Measurements from ENCODE around the gene BBX.

BBX gene

GRCh38 chr3:107705046-107705445, 182.3 kb downstream of the BBX start:
- no peak overlapping the region for H3K27ac Mint-ChIP-seq
- no peaks in the 10 kb centered on the region for H3K27me3 Mint-ChIP-seq
- H3K9me3 Mint-ChIP-seq: no peaks in the 10 kb centered on the region
- H3K4me1 Mint-ChIP-seq: peaks cover 26% of the 10 kb centered on the region
- ATAC-seq (ENCODE audit: low read depth): no peak
- peaks cover 11% of the 10 kb centered on the region for H3K36me3 Mint-ChIP-seq
- H3K4me3 Mint-ChIP-seq: no peak overlapping the region
- DNase-seq (ENCODE audit: low spot score in 2 of 2): no peak

DNA sequence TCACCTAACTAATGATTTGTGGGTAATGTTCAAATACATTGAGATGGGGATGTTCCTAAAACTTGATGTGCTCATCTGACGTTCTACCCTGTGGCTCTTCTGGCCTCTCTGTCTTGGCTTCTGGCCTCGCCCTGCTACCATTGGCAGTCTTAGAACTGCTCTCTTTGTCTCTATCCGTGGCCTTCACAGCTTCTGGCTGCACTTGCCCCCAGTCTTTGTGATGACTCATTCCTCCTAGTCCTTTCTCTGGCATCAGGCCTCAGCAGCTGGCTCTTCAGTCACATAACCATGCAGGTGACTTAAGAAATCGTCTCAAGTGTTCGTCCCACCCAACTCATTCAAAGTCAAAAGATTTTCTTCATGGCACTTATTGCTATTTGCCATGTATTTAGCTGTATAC, 188.1 kb downstream of the BBX start:
- H3K27me3 Mint-ChIP-seq: no peaks in the 10 kb centered on the region
- peaks cover 33% of the 10 kb centered on the region for H3K36me3 Mint-ChIP-seq
- peak overlapping the region; percentile 26 for H3K27ac Mint-ChIP-seq
- H3K9me3 Mint-ChIP-seq: no peaks in the 10 kb centered on the region
- H3K4me1 Mint-ChIP-seq: peaks cover 12% of the 10 kb centered on the region
- H3K4me3 Mint-ChIP-seq: no peak overlapping the region
- ATAC-seq (ENCODE audit: low read depth) (no peak), DNase-seq (ENCODE audit: low spot score in 2 of 2) (no peak)

DNA sequence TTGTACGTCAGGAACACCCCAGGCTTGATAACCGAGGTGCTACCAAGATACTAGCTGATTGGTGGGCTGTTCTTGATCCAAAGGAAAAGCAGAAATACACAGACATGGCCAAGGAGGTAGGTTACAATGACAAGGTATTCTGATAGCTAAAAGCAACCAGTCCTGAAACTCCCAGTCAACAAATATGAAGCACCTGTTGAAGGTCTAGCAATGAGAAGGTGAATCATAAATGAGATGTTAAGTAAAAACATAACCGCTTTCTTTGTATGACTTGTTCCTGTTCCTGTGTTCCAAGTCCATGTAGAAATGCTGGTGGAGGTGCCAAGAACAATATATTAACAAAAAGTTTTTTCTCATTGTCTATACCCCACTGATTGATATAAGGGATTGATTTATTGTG, 194.0 kb downstream of the BBX start:
- DNase-seq (ENCODE audit: low spot score in 2 of 2) (no peak), ATAC-seq (ENCODE audit: low read depth) (no peak)
- H3K9me3 Mint-ChIP-seq: no peaks in the 10 kb centered on the region
- H3K27ac Mint-ChIP-seq: no peak overlapping the region
- H3K4me3 Mint-ChIP-seq: no peak overlapping the region
- H3K27me3 Mint-ChIP-seq: no peaks in the 10 kb centered on the region
- peaks cover 17% of the 10 kb centered on the region for H3K4me1 Mint-ChIP-seq
- peaks cover 35% of the 10 kb centered on the region for H3K36me3 Mint-ChIP-seq

GRCh38 chr3:107718547-107718946, 195.8 kb downstream of the BBX start:
- no peak overlapping the region for H3K27ac Mint-ChIP-seq
- H3K36me3 Mint-ChIP-seq: peaks cover 24% of the 10 kb centered on the region
- H3K4me3 Mint-ChIP-seq: no peak overlapping the region

DNA sequence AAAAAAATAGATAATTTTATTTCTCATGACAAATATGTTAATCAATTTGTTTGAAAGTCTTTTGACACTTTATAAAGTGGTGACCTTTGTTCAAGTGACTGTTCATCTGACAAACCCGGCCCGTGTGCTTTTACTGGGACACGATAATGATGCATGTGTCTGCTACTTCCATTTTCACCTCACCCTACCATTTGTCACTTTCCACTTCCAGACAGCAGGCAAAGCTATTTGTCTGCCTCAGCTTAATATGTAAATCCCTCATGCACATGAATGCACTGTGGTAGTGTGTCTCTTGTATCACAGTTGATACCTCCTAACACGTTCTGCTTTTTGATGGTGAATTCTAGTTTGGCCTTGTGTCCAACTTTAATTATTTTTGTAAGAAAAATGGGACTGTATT, 204.3 kb downstream of the BBX start:
- Mint-ChIP-seq H3K4me3 (no peak overlapping the region), H3K27me3 (no peaks in the 10 kb centered on the region), H3K4me1 (peaks cover 3% of the 10 kb centered on the region), H3K27ac (peak overlapping the region; percentile 53), H3K9me3 (no peaks in the 10 kb centered on the region), H3K36me3 (peaks cover 36% of the 10 kb centered on the region)
- ATAC-seq (ENCODE audit: low read depth) (no peak), DNase-seq (ENCODE audit: low spot score in 2 of 2) (no peak)

More at GRCh38 chr3:107718547-107718946, 195.8 kb downstream of the BBX start:
- DNase-seq (ENCODE audit: low spot score in 2 of 2) (no peak), ATAC-seq (ENCODE audit: low read depth) (peak; percentile 71)
- Mint-ChIP-seq H3K9me3 (no peaks in the 10 kb centered on the region), H3K27me3 (no peaks in the 10 kb centered on the region), H3K4me1 (peaks cover 16% of the 10 kb centered on the region)

- Mint-ChIP-seq H3K36me3 (peaks cover 34% of the 10 kb centered on the region), H3K27me3 (no peaks in the 10 kb centered on the region), H3K9me3 (no peaks in the 10 kb centered on the region), H3K27ac (peak overlapping the region; percentile 70), H3K4me3 (no peak overlapping the region), H3K4me1 (peaks cover 5% of the 10 kb centered on the region)
- DNase-seq (ENCODE audit: low spot score in 2 of 2): no peak
- no peak for ATAC-seq (ENCODE audit: low read depth)
These were observed 206.9 kb downstream of the BBX start for GRCh38 chr3:107729686-107730085.

DNA sequence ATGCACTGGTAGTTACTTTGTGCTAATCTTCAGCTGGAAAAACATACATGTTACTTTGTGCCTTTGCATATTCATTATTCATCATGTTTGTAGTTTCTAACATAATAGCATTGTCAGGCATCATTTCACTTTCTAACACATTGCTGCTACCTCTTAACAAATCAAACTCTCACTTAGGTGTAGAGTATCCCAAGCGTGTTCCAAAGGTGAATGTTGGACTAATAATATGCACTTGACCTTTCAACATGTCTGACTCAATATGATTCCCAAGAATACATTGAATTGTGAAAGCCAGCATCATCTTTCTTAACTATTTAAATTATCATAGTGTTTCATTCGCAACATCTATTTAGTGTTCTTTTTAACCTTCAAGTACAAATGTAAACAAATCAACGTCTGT, 211.6 kb downstream of the BBX start:
- peak overlapping the region; percentile 79 for H3K27ac Mint-ChIP-seq

GRCh38 chr3:107737914-107738313, 215.2 kb downstream of the BBX start:
- ATAC-seq (ENCODE audit: low read depth): no peak
- DNase-seq (ENCODE audit: low spot score in 2 of 2): no peak
- no peak overlapping the region for H3K27ac Mint-ChIP-seq
- H3K4me3 Mint-ChIP-seq: no peak overlapping the region
- peaks cover 15% of the 10 kb centered on the region for H3K36me3 Mint-ChIP-seq
- H3K27me3 Mint-ChIP-seq: no peaks in the 10 kb centered on the region
- peaks cover 21% of the 10 kb centered on the region for H3K4me1 Mint-ChIP-seq
- H3K9me3 Mint-ChIP-seq: no peaks in the 10 kb centered on the region

More for the DNA sequence above, 211.6 kb downstream of the BBX start:
- H3K4me1 Mint-ChIP-seq: peaks cover 9% of the 10 kb centered on the region
- no peak for DNase-seq (ENCODE audit: low spot score in 2 of 2)
- peaks cover 22% of the 10 kb centered on the region for H3K36me3 Mint-ChIP-seq
- H3K4me3 Mint-ChIP-seq: no peak overlapping the region
- no peaks in the 10 kb centered on the region for H3K27me3 Mint-ChIP-seq
- ATAC-seq (ENCODE audit: low read depth): no peak
- H3K9me3 Mint-ChIP-seq: no peaks in the 10 kb centered on the region

DNA sequence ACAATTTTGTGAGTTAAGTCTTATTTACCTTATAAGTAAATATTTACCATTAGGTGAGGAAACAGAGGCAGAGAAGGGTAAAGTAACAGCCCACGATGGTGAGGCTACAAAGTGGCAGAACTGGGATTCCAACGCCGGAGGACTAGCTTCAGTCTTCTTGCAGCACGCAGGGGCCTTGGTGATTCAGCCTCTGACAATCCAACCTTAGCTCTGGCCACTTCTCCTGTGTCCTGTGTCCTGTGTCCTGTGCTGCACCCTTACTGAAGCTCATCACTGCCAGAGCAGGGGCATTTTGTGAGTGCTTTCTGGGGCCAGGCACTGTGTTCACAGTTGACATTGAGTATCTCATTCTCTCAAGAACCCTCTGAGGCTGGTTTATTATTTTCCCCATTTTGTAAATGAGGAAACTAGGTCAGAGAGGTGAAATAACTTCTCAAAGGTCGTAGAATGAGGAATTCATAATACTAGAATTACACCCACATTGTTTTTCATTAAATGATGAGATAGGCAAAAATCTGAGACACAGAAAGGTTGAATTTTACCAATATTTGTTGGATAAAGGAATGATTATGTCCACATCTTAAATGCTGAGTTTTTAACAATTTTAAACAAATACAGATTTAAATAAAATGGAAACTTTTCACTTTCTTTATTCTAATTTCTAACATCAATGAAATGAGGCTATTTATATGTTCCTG, 215.9 kb downstream of the BBX start:
- H3K9me3 Mint-ChIP-seq: no peaks in the 10 kb centered on the region
- peaks cover 21% of the 10 kb centered on the region for H3K4me1 Mint-ChIP-seq
- H3K27ac Mint-ChIP-seq: peak overlapping the region; percentile 58
- no peak overlapping the region for H3K4me3 Mint-ChIP-seq
- H3K36me3 Mint-ChIP-seq: peaks cover 12% of the 10 kb centered on the region
- ATAC-seq (ENCODE audit: low read depth): no peak
- no peak for DNase-seq (ENCODE audit: low spot score in 2 of 2)
- H3K27me3 Mint-ChIP-seq: no peaks in the 10 kb centered on the region

DNA sequence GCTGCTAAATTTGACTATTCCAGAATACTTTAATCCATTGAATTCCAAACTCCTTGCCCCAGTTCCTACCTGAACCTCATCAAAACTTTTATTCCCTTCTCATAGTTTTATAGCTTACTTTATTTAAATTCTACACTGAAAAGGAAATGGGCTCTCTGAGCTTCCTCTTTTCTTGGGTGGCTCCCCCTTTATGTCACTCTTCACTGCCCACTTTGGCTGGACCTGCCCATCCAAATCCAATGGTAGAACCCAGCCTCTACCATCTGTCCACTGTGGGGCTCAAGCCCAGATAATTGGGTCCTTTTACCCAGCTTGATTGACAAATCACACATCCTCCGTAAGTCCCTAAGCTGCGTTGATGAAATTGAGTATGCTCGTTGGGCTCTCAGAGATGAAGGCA, 216.5 kb downstream of the BBX start:
- Mint-ChIP-seq H3K9me3 (no peaks in the 10 kb centered on the region), H3K4me1 (peaks cover 21% of the 10 kb centered on the region), H3K36me3 (peaks cover 12% of the 10 kb centered on the region), H3K27ac (peak overlapping the region; percentile 58), H3K4me3 (no peak overlapping the region), H3K27me3 (no peaks in the 10 kb centered on the region)
- peak; percentile 92 for ATAC-seq (ENCODE audit: low read depth)
- DNase-seq (ENCODE audit: low spot score in 2 of 2): peak in 1 of 2 donors; percentile 5

DNA sequence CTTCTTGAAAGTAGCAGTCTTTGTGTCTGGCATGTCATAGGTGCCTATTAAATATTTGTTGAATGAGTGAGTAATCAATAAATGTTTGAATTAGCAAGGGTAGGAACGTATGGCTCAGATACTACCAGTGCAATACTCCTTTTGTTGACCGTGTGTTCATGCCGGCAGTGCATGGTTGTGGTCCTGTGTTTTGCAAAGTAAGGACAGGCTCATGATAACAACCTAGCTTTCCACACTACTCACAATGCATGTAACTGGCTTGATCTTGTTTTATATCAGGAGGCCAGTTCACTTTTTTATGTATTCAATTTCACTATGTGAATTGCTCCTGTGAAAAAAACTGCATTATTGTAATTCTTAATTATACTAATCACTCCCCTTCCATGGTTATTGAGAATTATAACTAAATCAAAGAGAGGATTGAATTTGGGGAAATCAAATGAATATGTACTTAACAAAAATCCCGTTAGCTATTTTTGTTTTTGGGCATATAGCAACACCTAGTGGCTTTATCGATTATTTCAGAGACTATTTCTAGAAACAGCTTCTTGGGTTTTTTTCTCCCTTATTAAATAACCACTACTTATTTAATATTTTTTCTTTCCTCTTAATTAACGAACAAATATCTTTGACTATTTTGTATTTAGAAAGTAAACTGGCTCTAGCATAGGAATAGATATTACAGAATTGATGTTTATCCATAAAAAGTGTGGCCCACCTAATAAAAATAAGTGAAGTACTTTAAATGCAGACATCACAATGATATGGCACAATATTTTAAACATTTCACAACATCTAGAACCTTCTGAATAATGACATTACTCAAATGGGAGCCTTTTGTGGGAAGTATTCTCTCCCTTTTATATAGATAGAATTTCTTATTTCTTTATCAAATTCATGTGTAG, 218.5 kb downstream of the BBX start:
- Mint-ChIP-seq H3K4me3 (no peak overlapping the region), H3K36me3 (peaks cover 10% of the 10 kb centered on the region), H3K9me3 (no peaks in the 10 kb centered on the region), H3K27me3 (no peaks in the 10 kb centered on the region), H3K4me1 (peaks cover 18% of the 10 kb centered on the region), H3K27ac (peak overlapping the region; percentile 48)
- DNase-seq (ENCODE audit: low spot score in 2 of 2) (peak in 1 of 2 donors; percentile 13), ATAC-seq (ENCODE audit: low read depth) (no peak)

DNA sequence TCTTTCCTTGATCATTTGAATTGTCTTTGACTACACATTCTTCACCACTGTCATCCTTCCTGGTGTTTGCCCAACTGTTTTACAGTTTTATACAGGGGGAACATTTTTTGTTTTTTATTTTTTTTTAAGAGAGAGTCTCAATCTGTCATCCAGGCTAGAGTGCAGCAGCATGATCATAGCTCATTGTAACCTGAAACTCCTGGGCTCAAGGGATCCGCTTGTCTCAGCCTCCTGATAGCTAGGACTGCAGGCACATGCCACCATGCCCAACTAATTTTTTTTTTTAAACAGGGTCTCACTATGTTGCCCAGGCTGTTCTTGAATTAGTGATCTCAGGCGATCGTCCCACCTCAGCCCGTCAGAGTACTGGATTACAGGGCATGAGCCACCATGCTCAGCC, 222.6 kb downstream of the BBX start:
- no peaks in the 10 kb centered on the region for H3K27me3 Mint-ChIP-seq
- no peak overlapping the region for H3K4me3 Mint-ChIP-seq
- H3K36me3 Mint-ChIP-seq: peaks cover 6% of the 10 kb centered on the region
- H3K4me1 Mint-ChIP-seq: peaks cover 5% of the 10 kb centered on the region
- H3K9me3 Mint-ChIP-seq: no peaks in the 10 kb centered on the region
- ATAC-seq (ENCODE audit: low read depth): no peak
- H3K27ac Mint-ChIP-seq: no peak overlapping the region
- no peak for DNase-seq (ENCODE audit: low spot score in 2 of 2)

GRCh38 chr3:107752202-107752990, 229.6 kb downstream of the BBX start:
- H3K27me3 Mint-ChIP-seq: no peaks in the 10 kb centered on the region
- H3K27ac Mint-ChIP-seq: no peak overlapping the region
- no peaks in the 10 kb centered on the region for H3K9me3 Mint-ChIP-seq
- peaks cover 2% of the 10 kb centered on the region for H3K4me1 Mint-ChIP-seq
- H3K36me3 Mint-ChIP-seq: peaks cover 16% of the 10 kb centered on the region
- ATAC-seq (ENCODE audit: low read depth): no peak
- no peak overlapping the region for H3K4me3 Mint-ChIP-seq
- no peak for DNase-seq (ENCODE audit: low spot score in 2 of 2)

GRCh38 chr3:107753494-107753893, 230.7 kb downstream of the BBX start:
- Mint-ChIP-seq H3K27ac (no peak overlapping the region), H3K36me3 (peaks cover 22% of the 10 kb centered on the region), H3K27me3 (no peaks in the 10 kb centered on the region), H3K4me1 (peaks cover 2% of the 10 kb centered on the region), H3K4me3 (no peak overlapping the region), H3K9me3 (no peaks in the 10 kb centered on the region)
- DNase-seq (ENCODE audit: low spot score in 2 of 2) (no peak), ATAC-seq (ENCODE audit: low read depth) (no peak)

All from memory B cell (primary cell).